C4-2B (cell line): ENCODE measurements around the gene NAV2.

Source experiments
- ZFX ChIP-seq: fragments of 450-650 bp; IDR thresholded peaks from 2 replicates; pipeline ENCODE4 v1.6.1; 2017
- TF ChIP-seq, protein P1 (sequence below): fragments of 450-650 bp; conservative IDR thresholded peaks from 2 replicates; pipeline ENCODE4 v1.5.1; 2017; ENCODE audit warnings: mild to moderate bottlenecking

DNA sequence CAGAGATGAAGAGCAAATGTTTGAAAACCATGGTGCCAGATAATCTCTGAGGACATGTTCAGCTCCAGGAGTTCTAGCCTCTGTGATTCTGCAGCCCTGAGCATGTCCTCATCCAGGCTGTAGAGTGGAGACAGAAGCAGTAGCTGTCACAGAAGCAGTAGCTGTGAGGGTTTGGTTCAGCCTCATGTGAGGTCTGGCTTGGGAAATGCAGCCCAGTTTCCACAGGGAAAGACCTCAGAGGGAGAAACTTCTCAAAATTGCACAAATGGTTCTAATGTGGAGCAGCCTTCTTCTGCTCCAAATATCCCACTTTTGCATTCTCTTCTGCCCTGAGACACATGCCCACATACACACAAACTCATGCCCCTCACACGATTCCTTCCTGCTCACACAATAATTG is 399.2 kb downstream of the NAV2 start:
- TF ChIP-seq, protein P1, sequence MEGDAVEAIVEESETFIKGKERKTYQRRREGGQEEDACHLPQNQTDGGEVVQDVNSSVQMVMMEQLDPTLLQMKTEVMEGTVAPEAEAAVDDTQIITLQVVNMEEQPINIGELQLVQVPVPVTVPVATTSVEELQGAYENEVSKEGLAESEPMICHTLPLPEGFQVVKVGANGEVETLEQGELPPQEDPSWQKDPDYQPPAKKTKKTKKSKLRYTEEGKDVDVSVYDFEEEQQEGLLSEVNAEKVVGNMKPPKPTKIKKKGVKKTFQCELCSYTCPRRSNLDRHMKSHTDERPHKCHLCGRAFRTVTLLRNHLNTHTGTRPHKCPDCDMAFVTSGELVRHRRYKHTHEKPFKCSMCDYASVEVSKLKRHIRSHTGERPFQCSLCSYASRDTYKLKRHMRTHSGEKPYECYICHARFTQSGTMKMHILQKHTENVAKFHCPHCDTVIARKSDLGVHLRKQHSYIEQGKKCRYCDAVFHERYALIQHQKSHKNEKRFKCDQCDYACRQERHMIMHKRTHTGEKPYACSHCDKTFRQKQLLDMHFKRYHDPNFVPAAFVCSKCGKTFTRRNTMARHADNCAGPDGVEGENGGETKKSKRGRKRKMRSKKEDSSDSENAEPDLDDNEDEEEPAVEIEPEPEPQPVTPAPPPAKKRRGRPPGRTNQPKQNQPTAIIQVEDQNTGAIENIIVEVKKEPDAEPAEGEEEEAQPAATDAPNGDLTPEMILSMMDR, result no peak
- no peak for TF ChIP-seq ZFX
